ENCODE data around the gene DES.
"Not testable (repeated sequence)": the region's sequence is repeated elsewhere in the genome, so short reads cannot be mapped to it uniquely, and the experiment has no call there.

DES gene

DNA sequence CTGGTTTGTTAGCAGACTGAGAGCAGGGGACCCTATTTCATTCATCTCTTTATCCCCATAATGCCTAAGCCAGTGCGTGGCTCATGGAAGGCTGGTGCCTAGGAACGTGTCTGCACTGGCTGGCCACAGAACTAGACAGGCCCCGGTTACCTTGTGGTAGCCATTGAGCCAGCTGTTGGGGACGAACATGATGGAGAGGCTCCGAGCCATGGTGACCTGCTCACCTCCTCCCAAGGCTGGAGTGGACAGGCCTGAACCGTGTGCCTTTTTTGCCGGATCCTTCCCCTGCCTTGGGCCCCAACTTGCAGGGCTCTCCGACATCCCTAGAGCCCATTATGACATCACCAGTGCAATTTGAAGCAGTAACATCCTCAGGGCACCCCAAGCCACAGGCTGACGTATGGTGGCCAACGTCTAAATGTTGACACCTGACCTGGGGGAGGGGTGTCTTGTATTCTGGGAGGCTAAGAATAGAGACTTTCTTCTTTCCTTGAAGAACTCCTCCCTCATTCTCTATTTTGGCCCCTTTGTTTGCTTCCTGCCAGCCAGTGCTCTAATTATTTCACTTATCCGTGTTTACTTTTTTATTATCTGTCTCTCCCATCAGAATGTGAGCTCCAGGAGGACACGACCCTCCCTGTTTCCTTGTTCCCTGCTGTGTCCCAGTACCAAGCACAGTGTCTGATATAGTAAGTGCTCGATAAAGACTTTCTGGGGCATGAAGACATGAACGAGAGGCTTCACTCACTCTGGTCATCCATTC is 18.3 kb upstream of the DES start:
- DNase-seq (ENCODE audit: low read depth) = no peak

DNA sequence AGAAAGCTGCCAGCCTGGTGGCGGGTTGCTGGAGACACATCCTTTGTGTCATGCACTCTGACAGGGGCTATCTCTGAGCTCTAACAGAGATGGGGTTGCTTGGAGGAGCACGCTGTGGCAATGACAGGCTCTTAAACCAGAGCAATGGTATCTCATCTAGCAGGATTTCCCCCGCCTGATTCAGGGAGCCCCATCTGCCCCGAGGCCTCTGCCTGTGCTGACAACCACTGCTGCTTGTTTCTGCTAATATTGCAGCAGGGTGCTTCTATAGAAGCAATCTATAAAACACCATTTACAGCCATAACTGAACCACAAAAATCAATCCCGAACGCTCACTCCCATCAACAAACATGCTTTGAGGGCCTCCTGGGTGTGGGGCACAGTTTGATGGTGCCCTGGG is 17.6 kb upstream of the DES start:
- DNase-seq (ENCODE audit: low read depth) = no peak

DNA sequence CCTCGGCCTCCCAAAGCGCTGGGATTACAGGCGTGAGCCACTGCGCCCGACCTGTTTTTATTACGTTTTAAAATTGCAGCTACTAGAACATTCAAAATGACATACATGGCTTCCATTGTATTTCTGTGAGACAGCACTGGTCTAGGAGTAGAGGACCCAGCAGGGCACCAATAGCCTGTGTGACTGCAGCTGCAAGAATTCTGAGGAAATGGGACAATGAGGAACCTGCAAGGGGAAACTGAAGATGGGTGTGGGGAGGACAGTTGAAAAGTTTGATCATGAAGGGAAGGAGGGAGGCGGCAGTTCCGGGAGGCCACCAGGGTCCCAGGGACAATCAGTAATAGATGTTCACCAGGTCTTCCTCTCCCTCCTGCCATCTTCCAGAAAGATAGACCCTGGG is 16.6 kb upstream of the DES start:
- DNase-seq (ENCODE audit: low read depth) = no peak

DNA sequence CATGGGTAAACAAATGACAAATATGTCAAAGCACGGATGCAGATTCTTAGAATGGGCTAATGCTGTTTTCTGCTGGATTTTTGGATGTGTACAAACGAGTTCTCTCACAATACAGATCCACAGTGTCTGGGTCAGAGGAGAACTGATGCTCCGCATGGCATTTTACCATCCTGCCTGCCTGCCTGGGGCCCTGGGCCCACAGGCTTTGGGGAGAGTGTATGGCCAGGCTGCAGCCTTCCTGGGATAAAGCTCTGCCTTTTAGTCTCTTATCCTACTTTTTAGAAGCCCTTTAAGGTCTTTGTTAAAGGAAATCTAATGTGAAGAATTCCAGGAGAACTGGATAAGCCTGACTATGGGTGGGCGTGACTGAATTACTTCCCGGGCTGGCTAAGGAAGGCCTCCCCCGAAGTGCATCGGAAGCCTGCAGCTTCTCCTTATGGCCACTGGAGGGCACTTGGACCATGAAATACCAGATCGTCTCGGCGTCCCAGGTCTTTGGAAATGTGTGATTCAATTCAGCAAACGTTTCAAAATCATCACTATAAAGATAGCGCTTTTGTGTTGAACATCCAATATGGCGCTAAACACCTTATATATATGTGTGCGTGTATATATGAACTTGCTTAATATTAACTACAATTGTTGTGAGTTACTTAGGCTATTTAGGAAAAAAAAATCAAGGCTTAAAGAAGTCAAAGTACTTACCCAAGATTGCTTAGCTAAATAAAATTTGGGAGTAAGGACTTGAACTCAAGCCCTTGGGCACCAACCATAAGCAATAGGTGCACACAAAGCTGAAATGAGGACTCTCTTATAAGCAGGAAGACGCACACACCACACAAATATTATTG is 15.3 kb upstream of the DES start:
- peak; percentile 26 for DNase-seq (ENCODE audit: low read depth)

DNA sequence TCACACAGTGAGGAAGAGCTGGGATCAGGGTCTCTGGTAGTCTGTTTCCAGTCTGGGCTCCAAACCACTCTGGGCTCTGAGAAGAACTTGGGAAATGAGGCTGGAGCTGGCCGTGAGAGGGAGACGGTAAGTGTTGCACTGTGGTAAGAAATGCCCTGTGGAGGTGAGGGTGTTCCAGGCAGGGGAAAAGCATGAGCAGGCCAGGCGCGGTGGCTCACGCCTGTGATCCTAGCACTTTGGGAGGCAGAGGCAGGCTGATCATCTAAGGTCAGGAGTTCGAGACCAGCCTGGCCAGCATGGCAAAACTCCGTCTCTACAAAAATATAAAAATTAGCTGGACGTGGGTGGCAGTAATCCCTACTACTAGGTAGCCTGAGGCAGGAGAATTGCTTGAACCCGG is 14.3 kb upstream of the DES start:
- DNase-seq (ENCODE audit: low read depth) = no peak

DNA sequence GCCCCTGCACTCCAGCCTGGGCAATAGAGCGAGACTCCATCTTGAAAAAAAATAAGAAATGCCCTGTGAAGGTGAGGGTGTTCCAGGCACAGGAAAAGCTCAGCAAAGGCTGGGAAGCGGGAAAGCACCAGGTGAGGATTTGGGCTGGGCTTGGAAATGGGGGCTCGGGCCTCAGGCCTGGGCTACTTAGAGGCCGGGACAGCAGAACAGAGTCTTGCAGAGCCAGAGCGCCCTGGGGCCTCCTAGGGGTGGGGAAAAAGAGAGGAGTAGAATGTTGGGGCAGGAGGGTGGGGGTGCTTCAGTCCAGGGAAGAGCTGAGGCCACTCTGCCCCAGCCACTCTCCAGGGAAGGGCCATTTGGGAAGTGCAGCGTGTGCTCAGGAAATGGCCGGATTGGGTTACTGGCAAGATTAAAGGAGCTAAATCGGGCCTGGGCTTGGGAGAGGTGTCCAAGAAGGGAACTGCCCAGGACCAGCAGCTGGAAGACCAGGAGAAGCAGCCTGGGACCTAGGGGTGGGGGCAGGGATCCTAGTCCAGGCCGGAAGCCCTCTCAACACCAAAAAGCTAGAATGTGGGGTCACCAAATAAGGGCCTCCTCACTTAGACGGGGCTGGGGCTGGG is 13.8 kb upstream of the DES start:
- no peak for DNase-seq (ENCODE audit: low read depth)

DNA sequence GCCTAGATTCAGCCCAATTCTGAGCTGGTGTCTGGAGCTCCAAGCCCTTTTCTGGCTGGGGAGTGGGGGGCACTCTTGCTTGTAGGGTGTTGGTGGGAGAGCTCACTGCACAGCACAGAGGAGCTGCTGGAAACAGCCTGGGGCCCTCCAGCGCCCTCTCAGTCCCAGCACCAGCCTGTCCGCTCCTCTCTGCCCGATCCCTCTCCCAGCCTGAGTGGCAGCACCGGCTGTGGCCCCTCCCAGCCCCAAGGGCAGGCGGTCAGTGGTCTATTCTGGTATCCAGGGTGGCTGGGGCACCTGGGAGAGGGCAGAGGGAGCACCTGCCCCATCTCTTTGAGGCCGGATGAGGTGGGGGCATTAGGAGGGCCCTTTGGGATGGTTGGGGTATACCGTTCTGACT is 13.2 kb upstream of the DES start:
- no peak for DNase-seq (ENCODE audit: low read depth)

DNA sequence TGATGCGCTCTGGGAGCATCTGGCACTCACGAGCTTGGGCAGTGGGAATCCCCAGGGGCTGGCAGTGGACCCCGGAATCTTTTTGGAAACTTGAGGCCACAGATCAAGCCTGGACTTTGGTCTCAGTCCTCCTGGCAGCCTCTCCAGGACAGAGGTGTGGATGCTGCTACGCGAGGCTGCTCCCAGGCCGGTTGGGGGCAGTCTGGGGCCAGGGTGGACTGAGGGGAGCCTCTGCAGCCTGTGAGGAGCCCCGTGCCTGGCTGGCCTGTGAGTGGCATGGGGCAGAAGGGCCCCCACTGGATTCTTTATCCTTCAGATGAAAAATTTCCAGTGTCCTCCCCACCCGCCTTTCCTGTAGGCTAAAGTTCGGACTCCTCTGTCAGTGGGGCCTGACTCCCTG is 12.7 kb upstream of the DES start:
- DNase-seq (ENCODE audit: low read depth) = no peak

DNA sequence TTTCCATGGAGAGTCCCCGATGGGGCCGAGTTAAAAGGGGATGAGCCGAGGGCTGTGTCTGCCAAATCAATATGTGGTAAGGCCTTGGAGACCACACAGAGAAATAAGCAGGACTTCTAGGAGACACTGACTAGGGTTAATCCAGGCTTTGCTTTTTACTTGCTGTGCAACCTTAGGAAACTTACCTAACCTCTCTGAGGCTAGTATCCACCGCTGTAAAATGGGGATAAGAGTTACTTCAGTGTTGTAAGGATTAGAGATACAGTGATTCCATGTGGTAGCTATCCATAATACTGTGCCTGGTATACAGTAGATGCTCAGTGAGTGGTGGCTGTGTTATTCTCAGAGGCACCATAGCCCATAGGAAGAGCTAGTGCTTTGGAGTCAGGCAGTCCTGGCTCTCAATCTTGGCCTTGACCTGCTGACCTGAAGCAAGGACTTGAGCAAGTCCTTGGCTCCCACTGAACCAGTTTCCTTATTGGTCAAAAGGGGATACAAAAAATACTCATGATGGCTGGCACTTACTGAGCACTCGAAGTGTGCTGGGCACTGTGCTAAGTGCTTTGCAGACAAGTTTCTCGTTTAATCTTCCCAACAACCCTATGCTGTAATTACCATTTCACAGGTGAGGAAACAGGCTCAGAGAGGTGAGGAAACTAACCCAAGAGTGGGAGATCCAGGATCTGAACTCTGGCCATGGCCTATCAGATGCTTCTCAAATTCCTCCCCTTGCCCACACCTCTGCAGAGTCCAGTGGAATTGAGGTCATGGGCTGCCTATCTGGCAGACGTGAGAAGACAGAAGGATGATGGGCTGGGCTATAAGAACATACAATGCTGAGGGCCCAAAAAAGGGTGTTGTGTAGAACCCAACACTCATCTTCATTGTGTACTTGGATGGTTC is 12.0 kb upstream of the DES start:
- DNase-seq (ENCODE audit: low read depth) = no peak

DNA sequence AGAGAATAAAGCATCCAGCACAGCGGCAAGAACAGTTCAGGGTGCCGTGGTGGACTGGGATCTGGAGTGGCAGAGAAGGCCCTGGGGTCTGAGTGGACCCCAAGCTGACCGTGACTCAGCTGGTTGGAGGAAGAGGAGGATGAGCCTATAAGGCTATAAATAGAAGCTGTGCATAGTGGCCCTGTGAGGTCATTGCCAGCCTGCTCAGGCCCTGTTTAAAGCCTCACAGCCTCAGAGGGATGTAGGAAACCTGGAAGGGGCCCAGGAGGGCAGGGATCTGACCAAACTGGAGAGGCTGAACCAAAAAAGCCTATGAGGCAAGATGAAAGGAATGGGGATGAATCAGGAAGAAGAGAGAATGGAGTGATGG is 11.3 kb upstream of the DES start:
- no peak for DNase-seq (ENCODE audit: low read depth)

DNA sequence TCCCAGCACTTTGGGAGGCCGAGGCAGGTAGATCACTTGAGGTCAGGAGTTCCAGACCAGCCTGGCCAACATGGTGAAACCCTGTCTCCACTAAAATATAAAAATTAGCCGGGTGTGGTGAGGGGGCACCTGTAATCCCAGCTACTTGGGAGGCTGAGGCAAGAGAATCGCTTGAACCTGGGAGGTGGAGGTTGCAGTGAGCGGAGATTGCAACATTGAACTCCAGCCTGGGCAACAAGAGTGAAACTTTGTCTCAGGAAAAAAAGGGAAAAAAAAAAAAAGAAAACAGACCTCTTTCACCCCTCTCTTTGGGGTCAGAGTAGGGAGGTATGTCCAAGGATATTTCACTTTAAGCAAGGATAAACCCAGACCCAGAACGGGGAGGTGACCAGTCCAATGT is 10.8 kb upstream of the DES start:
- not testable (repeated sequence) for DNase-seq (ENCODE audit: low read depth)

DNA sequence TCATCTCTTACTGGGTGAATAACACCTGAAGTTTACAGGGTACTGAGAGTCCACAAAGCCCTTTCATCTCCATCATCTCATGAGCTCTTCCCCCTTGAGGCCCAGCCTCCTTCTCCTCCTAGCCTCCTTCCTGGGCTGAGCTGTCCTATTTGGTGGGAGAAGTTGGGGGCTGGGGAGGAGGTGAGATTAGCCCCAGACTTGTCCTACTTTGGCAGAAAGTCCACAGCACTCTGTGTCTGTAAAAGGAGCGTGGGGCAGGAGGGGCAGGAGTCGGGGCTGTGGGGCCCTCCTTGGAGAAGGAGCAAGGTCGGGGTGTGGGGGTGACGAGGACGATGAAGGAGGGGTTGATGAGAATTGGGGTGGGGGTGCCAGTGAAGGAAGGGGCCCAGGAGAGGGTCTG is 10.0 kb upstream of the DES start:
- DNase-seq (ENCODE audit: low read depth) = no peak

DNA sequence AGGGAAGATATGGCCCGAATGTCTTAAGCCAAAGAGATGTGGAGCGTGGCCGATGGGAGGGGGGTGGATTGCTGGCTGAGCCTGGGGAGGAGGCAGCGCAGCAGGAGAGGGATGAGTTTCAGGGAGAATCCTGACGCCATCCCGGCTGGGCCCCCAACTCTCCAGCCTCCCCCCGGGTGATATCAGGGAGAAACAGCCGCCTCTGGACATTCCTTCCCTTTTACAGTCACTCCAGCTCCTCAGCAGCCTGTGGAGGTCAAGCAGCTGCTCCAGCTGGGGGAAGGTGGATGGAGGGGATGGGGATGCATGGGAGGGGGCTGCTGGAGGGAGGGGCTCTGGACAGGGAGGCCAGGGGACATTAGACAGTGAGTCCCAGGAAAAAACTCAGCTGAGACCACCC is 9.5 kb upstream of the DES start:
- no peak for DNase-seq (ENCODE audit: low read depth)

DNA sequence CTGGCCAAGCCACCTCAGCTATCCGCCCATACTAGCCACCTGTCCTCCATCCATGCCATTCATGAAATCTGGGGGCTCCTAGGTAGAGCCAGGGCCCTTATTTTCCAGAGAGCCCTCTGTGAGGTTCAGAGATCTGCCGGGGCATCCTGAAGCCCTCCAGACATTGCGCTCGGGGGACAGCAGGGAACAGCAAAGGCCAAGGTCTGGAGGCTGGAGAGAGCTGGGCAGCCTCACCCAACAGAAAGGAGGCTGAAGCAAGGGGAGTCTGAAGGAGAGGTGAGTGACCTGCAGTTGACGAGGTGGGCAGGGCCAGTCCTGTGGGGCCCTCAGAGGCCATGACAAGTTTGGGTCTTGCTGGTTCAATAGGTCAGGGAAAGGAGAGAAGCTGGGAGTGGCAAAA is 8.6 kb upstream of the DES start:
- no peak for DNase-seq (ENCODE audit: low read depth)

DNA sequence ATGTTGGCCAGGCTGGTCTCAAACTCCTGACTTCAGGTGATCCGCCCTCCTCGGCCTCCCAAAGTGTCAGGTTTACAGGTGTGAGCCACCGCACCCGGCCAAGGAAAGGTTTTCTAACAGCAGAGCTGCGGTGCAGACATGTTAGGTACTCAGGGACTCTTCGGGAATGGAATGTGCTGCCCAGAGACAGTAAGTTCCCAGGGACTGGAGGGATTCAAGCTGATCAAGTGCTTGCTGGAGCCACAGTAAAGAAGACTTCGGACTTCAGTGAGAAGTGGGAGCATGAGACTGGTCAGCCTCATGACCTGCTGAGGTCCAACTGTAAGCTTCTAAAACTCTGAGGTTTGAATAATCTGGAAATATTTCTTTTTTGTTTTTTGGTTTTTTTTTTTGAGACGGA is 7.8 kb upstream of the DES start:
- DNase-seq (ENCODE audit: low read depth) = no peak

DNA sequence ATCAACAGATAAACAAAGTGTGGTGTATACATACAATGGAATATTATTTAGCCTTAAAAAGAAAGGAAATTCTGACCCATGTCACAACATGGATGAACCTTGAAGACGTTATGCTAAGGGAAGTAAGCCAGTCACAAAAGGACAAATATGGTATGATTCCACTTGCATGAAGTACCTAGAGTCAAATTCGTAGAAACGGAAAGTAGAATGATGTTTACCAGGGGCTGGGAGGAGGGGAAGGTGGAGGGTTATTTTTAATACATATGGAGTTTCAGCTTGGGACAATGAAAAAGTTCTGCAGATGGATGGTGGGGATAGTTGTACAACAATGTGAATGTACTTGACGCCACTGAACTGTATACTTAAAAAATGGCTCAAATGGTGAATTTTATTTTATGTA is 3.3 kb upstream of the DES start:
- no peak for DNase-seq (ENCODE audit: low read depth)

DNA sequence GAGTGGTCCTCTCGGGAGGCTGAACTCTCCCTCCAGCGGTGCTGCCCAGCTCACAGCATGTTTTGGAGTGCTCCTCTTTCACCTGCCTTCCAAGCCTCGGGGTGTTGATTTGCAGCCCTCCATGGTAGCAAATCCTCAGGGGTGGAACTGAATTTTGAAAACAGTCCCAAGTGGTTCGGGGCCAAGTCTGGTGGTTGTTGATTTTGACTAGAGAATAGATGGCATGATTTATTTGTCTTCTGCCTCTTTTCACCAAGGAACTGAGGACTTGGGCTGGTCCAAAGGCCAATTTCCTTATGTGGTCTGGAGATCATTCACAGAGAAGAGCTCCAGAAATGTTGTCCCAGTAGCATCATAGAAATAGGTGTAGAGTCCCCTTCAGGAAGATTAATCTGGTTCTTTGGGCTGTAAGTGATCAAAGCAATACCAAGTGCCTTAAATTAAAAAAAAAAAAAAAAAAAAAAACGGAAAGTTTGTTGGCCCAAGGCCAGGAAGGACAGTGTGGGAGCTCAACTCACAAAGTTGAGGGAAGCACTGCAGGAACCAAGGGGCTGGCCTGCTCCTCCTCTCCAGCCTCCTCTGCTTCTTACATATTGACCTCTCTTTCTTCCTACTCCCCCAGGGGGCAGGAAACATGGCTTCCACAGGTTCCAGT is 2.5 kb upstream of the DES start:
- DNase-seq (ENCODE audit: low read depth) = no peak

DNA sequence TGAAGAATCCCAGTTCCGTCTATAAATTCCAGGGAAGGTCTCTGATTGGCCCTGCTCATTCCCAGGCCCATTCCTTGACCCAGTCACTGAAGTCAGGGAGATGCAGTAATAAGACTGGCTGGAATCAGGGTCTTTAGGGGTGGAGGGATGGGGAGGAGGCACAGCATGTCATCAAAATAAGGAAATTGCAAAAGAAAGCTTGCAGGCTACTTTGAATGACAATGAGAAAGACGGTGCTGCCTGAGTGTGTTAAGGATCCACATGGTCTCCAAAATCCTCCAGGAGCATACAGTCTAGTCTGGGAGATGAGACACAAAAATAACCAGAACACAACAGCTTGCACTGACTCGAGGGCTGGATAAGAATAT is 2.0 kb upstream of the DES start:
- DNase-seq (ENCODE audit: low read depth) = no peak

DNA sequence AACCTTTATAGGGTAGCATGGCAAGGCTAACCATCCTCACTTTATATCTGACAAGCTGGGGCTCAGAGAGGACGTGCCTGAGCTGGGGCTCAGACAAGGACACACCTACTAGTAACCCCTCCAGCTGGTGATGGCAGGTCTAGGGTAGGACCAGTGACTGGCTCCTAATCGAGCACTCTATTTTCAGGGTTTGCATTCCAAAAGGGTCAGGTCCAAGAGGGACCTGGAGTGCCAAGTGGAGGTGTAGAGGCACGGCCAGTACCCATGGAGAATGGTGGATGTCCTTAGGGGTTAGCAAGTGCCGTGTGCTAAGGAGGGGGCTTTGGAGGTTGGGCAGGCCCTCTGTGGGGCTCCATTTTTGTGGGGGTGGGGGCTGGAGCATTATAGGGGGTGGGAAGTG is 1.2 kb upstream of the DES start:
- DNase-seq (ENCODE audit: low read depth) = no peak

DNA sequence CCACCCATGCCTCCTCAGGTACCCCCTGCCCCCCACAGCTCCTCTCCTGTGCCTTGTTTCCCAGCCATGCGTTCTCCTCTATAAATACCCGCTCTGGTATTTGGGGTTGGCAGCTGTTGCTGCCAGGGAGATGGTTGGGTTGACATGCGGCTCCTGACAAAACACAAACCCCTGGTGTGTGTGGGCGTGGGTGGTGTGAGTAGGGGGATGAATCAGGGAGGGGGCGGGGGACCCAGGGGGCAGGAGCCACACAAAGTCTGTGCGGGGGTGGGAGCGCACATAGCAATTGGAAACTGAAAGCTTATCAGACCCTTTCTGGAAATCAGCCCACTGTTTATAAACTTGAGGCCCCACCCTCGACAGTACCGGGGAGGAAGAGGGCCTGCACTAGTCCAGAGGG is 803 bp upstream of the DES start:
- no peak for DNase-seq (ENCODE audit: low read depth)

DNA sequence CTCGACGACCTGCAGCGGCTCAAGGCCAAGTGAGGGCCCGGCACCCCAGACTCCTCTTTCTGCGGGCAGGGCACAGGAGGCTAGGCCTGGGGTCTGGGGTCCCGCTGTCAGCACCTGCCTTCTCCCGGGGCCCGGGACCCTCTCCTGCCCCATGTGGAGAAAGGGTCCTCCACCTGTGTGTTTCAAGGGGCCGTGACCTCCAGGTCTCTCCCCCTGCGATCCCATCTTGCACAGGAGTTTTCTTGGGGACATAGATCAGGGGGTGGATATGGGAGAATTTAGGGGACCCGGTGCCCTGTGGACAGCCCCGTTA is 791 bp downstream of the DES start:
- no peak for DNase-seq (ENCODE audit: low read depth)
